SK-N-SH treated with all-trans-retinoic acid at 6 μM for 48 hours (cell line): Measurements from ENCODE around the gene TREH.

ENCODE experiments used
- ATAC-seq: fragments of 200-7000 bp; cut with Tn5 transposase; 3 replicates; pipeline ENCODE4 v1.9.1; 2020; ENCODE audit warnings: mild to moderate bottlenecking, moderate library complexity
- ARNTL ChIP-seq: fragments of 450-650 bp; formaldehyde crosslinking; IDR thresholded peaks from 2 replicates; pipeline ENCODE4 v1.5.0; 2020; ENCODE audit warnings: low read depth, mild to moderate bottlenecking, moderate library complexity, borderline replicate concordance
- BACH2 ChIP-seq: fragments of 250-450 bp; sonication (Bioruptor Pico); IDR thresholded peaks from 2 replicates; pipeline ENCODE4 v1.9.0; 2021; ENCODE audit warnings: mild to moderate bottlenecking, borderline replicate concordance
- CSDC2 ChIP-seq: fragments of 250-450 bp; sonication (Bioruptor Pico); IDR thresholded peaks from 2 replicates; pipeline ENCODE4 v1.5.0; 2020; ENCODE audit warnings: mild to moderate bottlenecking, moderate library complexity
- GLIS3 ChIP-seq: fragments of 250-450 bp; sonication (Bioruptor Pico); IDR thresholded peaks from 2 replicates; pipeline ENCODE4 v1.5.0; 2020; ENCODE audit warnings: mild to moderate bottlenecking, moderate library complexity
- PATZ1 ChIP-seq: fragments of 250-450 bp; sonication (Bioruptor Pico); IDR thresholded peaks from 2 replicates; pipeline ENCODE4 v1.8.0; 2020; ENCODE audit warnings: mild to moderate bottlenecking, moderate library complexity, borderline replicate concordance
- PPARA ChIP-seq: fragments of 250-450 bp; sonication (Bioruptor Pico); IDR thresholded peaks from 2 replicates; pipeline ENCODE4 v1.5.0; 2020; ENCODE audit warnings: mild to moderate bottlenecking, borderline replicate concordance
- RARB ChIP-seq: fragments of 250-450 bp; sonication (Bioruptor Pico); IDR thresholded peaks from 2 replicates; pipeline ENCODE4 v1.8.0; 2021; ENCODE audit warnings: mild to moderate bottlenecking, moderate library complexity
- SNAI2 ChIP-seq: fragments of 250-450 bp; sonication (Bioruptor Pico); IDR thresholded peaks from 2 replicates; pipeline ENCODE4 v1.5.0; 2020; ENCODE audit warnings: mild to moderate bottlenecking, moderate library complexity
- TCF4 ChIP-seq: fragments of 250-450 bp; sonication (Bioruptor Pico); IDR thresholded peaks from 2 replicates; pipeline ENCODE4 v1.8.0; 2021; ENCODE audit warnings: mild to moderate bottlenecking, moderate library complexity, borderline replicate concordance
- TOX ChIP-seq: fragments of 250-450 bp; sonication (Bioruptor Pico); IDR thresholded peaks from 2 replicates; pipeline ENCODE4 v1.8.0; 2021; ENCODE audit warnings: mild to moderate bottlenecking, moderate library complexity, borderline replicate concordance
- TSHZ2 ChIP-seq: fragments of 250-450 bp; sonication (Bioruptor Pico); IDR thresholded peaks from 2 replicates; pipeline ENCODE4 v1.5.0; 2020; ENCODE audit warnings: mild to moderate bottlenecking, moderate library complexity
- ZC3H10 ChIP-seq: fragments of 250-450 bp; sonication (Bioruptor Pico); IDR thresholded peaks from 2 replicates; pipeline ENCODE4 v1.5.1; 2021; ENCODE audit warnings: mild to moderate bottlenecking, moderate library complexity
- ZFP3 ChIP-seq: fragments of 250-450 bp; sonication (Bioruptor Pico); IDR thresholded peaks from 2 replicates; pipeline ENCODE4 v1.5.0; 2020; ENCODE audit warnings: mild to moderate bottlenecking, moderate library complexity
- ZFP30 ChIP-seq: fragments of 450-650 bp; formaldehyde crosslinking; IDR thresholded peaks from 2 replicates; pipeline ENCODE4 v1.5.0; 2022; ENCODE audit warnings: mild to moderate bottlenecking, moderate library complexity
- ZNF565 ChIP-seq: fragments of 450-650 bp; formaldehyde crosslinking; conservative IDR thresholded peaks from 2 replicates; pipeline ENCODE4 v1.5.0; 2020; ENCODE audit warnings: low read depth, mild to moderate bottlenecking, moderate library complexity
- ZNF70 ChIP-seq: fragments of 450-650 bp; formaldehyde crosslinking; IDR thresholded peaks from 2 replicates; pipeline ENCODE4 v1.5.0; 2020; ENCODE audit warnings: mild to moderate bottlenecking, moderate library complexity
- ZNF8 ChIP-seq: fragments of 450-650 bp; formaldehyde crosslinking; IDR thresholded peaks from 2 replicates; pipeline ENCODE4 v1.5.0; 2020; ENCODE audit warnings: mild to moderate bottlenecking, moderate library complexity
- TF ChIP-seq, protein P1 (sequence below): fragments of 250-450 bp; sonication (Bioruptor Pico); IDR thresholded peaks from 2 replicates; pipeline ENCODE4 v1.8.0; 2021; ENCODE audit warnings: low read depth, mild to moderate bottlenecking, moderate library complexity, borderline replicate concordance
- TF ChIP-seq, protein P2 (sequence below): fragments of 250-450 bp; sonication (Bioruptor Pico); IDR thresholded peaks from 2 replicates; pipeline ENCODE4 v1.5.1; 2020; ENCODE audit warnings: low read depth, mild to moderate bottlenecking, moderate library complexity

The TREH gene

DNA sequence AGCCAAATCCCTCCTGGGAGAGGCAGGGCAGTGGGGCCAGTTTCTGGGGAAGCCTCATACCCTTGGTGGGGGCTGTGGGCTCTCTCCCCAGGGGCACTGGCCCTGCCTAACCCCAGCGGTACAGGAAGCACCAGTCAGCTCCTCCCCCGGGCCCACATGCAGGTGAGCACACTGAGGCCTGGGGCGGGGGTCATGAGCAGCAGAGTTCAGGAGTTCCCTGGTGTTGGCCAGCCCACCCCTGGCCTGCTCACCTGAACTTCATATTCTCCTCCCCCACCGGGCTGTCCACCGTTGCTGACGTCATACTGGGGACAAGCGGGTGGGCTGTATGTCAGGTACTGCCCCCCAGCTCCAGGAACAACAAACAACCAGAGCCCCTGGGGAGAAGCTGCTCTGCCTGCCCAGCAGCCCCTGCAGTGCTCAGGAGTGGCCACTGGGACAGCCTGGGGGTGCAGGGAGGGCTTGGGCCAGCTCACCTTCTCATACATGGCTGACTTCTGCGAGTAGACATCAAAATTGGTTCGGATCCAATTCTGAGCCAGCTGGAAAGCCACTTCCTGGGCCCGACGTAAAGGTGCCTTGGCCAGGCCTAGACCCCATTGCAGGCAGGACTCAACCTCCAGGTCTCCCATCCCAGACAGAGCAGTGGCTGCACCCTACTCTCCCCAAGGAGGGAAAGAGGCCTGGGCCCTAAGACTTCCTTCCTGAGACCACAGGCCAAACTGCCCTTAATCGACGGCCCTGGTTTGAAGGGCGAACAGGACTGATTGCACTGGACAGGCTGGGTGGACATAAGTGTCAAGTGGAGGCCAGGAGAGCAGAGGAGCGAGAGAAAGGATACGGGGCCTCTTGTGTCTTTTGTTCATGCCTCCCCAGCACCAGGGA is 20.8 kb downstream of the TREH start:
- TF ChIP-seq PPARA (CRISPR knock-in tag) (no peak), TOX (CRISPR knock-in tag) (no peak), SNAI2 (CRISPR knock-in tag) (no peak), TCF4 (CRISPR knock-in tag) (no peak), RARB (CRISPR knock-in tag) (no peak), ZNF8 (no peak), ZC3H10 (CRISPR knock-in tag) (no peak), ZNF565 (CRISPR knock-in tag) (no peak), CSDC2 (CRISPR knock-in tag) (no peak), BACH2 (no peak), ZFP30 (no peak), GLIS3 (CRISPR knock-in tag) (no peak), ARNTL (CRISPR knock-in tag) (no peak), TSHZ2 (CRISPR knock-in tag) (no peak), PATZ1 (CRISPR knock-in tag) (no peak), ZFP3 (CRISPR knock-in tag) (no peak), ZNF70 (no peak)
- TF ChIP-seq, protein P1, sequence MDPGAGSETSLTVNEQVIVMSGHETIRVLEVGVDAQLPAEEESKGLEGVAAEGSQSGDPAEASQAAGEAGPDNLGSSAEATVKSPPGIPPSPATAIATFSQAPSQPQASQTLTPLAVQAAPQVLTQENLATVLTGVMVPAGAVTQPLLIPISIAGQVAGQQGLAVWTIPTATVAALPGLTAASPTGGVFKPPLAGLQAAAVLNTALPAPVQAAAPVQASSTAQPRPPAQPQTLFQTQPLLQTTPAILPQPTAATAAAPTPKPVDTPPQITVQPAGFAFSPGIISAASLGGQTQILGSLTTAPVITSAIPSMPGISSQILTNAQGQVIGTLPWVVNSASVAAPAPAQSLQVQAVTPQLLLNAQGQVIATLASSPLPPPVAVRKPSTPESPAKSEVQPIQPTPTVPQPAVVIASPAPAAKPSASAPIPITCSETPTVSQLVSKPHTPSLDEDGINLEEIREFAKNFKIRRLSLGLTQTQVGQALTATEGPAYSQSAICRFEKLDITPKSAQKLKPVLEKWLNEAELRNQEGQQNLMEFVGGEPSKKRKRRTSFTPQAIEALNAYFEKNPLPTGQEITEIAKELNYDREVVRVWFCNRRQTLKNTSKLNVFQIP: no peak
- TF ChIP-seq, protein P2, sequence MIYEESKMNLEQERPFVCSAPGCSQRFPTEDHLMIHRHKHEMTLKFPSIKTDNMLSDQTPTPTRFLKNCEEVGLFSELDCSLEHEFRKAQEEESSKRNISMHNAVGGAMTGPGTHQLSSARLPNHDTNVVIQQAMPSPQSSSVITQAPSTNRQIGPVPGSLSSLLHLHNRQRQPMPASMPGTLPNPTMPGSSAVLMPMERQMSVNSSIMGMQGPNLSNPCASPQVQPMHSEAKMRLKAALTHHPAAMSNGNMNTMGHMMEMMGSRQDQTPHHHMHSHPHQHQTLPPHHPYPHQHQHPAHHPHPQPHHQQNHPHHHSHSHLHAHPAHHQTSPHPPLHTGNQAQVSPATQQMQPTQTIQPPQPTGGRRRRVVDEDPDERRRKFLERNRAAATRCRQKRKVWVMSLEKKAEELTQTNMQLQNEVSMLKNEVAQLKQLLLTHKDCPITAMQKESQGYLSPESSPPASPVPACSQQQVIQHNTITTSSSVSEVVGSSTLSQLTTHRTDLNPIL (CRISPR knock-in tag): no peak
- TF ChIP-seq, all 23 proteins: peak for 0
- peak; percentile 37 for ATAC-seq

DNA sequence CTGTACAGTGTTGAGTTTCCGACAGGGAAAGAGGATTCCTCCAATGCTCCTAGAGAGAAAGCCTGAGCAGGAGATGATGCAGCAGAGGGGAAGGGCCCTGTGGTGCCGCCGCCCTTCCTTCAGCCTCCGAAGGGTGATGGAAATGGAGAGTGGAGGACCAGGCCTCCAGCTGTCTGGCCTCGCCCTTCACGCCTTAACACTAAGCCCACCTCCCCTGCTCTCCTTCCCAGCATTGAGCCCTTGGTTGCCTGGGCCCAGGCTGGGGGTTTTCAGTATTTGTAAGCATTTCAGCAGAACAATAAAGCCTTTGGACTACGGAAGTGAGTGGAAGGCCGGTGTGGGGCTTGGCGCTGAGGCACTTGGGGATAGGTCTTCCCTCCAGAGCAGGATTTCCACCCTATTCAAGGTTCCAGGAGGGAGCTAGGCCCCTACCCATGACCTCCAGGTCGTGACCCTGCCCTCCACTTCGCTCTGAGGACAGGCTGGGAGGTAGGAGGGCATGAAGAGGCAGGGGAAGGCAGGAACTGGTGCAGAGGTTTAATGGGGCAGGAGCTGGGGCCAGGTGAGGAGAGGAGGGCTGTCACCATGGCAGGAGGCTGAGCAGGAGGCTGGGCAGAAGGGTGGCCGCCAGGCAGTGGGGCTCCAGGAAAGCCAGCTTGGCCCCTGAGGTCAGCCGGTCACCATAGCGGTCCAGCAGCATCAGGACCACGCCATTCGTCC is 21.6 kb downstream of the TREH start:
- no peak for ATAC-seq
- TF ChIP-seq RARB (CRISPR knock-in tag): no peak
- TF ChIP-seq GLIS3 (CRISPR knock-in tag): no peak
- no peak for TF ChIP-seq ARNTL (CRISPR knock-in tag)
- TF ChIP-seq TSHZ2 (CRISPR knock-in tag): no peak
- TF ChIP-seq ZNF70: no peak
- TF ChIP-seq, protein P2 (CRISPR knock-in tag): no peak
- TF ChIP-seq ZNF8: no peak
- TF ChIP-seq ZFP30: no peak
- TF ChIP-seq, protein P1: no peak
- TF ChIP-seq TOX (CRISPR knock-in tag): no peak
- TF ChIP-seq PATZ1 (CRISPR knock-in tag): no peak
- no peak for TF ChIP-seq SNAI2 (CRISPR knock-in tag)
- no peak for TF ChIP-seq ZFP3 (CRISPR knock-in tag)
